Measurements from ENCODE around the gene ART3.

Gene ART3

GRCh38 chr4:76153356-76153755, 78.8 kb downstream of the ART3 start:
- no peak for DNase-seq

DNA sequence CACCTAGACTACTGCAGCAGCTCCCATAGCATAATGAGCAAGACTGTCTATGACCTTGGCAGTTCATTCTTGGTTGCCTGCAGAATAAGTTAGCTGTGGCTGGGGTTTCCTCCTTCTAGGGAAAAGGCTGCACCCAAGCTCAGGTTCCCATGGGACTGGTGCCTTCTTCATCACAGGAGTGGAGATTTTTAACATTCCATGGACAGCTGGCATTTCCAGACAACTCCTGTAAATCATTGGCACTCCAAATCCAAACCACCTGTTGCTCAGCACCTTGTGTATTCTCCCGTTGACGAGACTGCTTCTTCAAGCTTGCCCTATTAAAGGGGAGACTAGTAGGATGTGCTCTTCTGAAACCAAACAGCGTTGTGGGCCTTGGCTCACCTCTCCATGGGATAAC, 81.5 kb downstream of the ART3 start:
- DNase-seq = no peak

- DNase-seq = no peak
These were observed 82.1 kb downstream of the ART3 start for GRCh38 chr4:76156635-76157034.

- no peak for DNase-seq
These were observed 85.8 kb downstream of the ART3 start for GRCh38 chr4:76160355-76160754.

Measured in activated CD4-positive, alpha-beta T cell treated with anti-CD3 and anti-CD28 coated beads for 48 hours (primary cell).